ENCODE data around the gene GORASP2. TPM values are rescaled to one million over a fixed set of nuclear protein-coding genes. Genes with fewer than 3 reads are reported as not detected.

The GORASP2 gene
- total RNA-seq, 1 experiment from 2014 or later: 97.7 TPM

- Histone ChIP-seq H3K23ac (ENCODE audit: insufficient read length, low read depth, low read length) (no peak overlapping the region), H3T11ph (ENCODE audit: low read length) (no peak overlapping the region), H3K56ac (ENCODE audit: insufficient read length, low read depth, low read length) (no peak overlapping the region), H2AK5ac (ENCODE audit: insufficient read length, low read length) (no peak overlapping the region), H4K91ac (ENCODE audit: insufficient read length, low read depth, low read length) (no peak overlapping the region), H4K5ac (ENCODE audit: insufficient read length, low read depth, low read length) (no peak overlapping the region), H3K27me3 (ENCODE audit: insufficient read depth, low read length) (no peaks in the 10 kb centered on the region), H2BK20ac (ENCODE audit: low read depth, low read length, poor library complexity, severe bottlenecking) (no peak overlapping the region), H3K14ac (ENCODE audit: insufficient read depth, low read length) (no peak overlapping the region), H4K20me1 (ENCODE audit: control insufficient read depth, insufficient read depth, insufficient read length) (no peaks in the 10 kb centered on the region), H3K79me2 (ENCODE audit: insufficient read depth, low read length) (no peaks in the 10 kb centered on the region), H2BK15ac (ENCODE audit: low read depth, low read length) (no peak overlapping the region), H3K4me1 (ENCODE audit: insufficient read depth, low read length) (no peaks in the 10 kb centered on the region; the same call in 1 of the 2 replicates), H3K9me3 (ENCODE audit: control insufficient read depth, low read depth, low read length) (no peaks in the 10 kb centered on the region), H2BK12ac (ENCODE audit: insufficient read length, low read depth, low read length) (no peak overlapping the region), H3K4me2 (ENCODE audit: insufficient read depth, insufficient read length, low read length) (no peak overlapping the region), H3K9ac (ENCODE audit: extremely low read depth, insufficient read length, low read length) (no peak overlapping the region), H2BK5ac (ENCODE audit: insufficient read length, low read length) (no peak overlapping the region), H3K27ac (ENCODE audit: insufficient read length, low read depth, low read length) (no peak overlapping the region), H2AFZ (ENCODE audit: low read length) (no peak overlapping the region), H2BK120ac (ENCODE audit: low read depth, low read length, poor library complexity, severe bottlenecking) (no peak overlapping the region), H3K4ac (ENCODE audit: low read depth, low read length) (no peak overlapping the region), H3K18ac (ENCODE audit: insufficient read length, low read depth, low read length) (no peak overlapping the region), H3K23me2 (ENCODE audit: insufficient read length, low read depth, low read length, poor library complexity, severe bottlenecking) (no peaks in the 10 kb centered on the region), H3K79me1 (ENCODE audit: insufficient read depth, low read depth, low read length, poor library complexity, severe bottlenecking) (no peaks in the 10 kb centered on the region), H4K8ac (replicated peaks; ENCODE audit: insufficient read length, low read depth, low read length) (no peak overlapping the region)
- Mint-ChIP-seq H3K4me1 (peaks cover 37% of the 10 kb centered on the region in 2 experiments), H3K9me3 (no peaks in the 10 kb centered on the region), H3K27me3 (ENCODE audit: low read depth) (peaks cover 5% of the 10 kb centered on the region), H3K4me3 (peak overlapping the region in 1 of 2 experiments; percentile 7; a peak in 1 of 5 replicates), H3K36me3 (ENCODE audit: insufficient read depth in 1 of 3, low read depth in 3 of 3) (peaks cover 0 to 1% (median 0%) of the 10 kb centered on the region in 3 experiments; a peak in 2 of 7 replicates), H3K27ac (no peak overlapping the region; a peak in 1 of 7 replicates)
- no CpG with 5 or more reads among the region's 17 CpGs for WGBS (ENCODE audit: extremely low coverage, insufficient read length, low lambda C conversion rate)
- TF ChIP-seq CTCF (conservative IDR thresholded peaks at IDR 0.05): no peak
- DNase-seq: no peak
Observed at GRCh38 chr2:170975127-170975942, 46.3 kb downstream of the GORASP2 start.

Data from H9 (cell line).